AG09319 (cell line): ENCODE data around the gene CASTOR1.

Source experiments
- DNase-seq: peaks from one replicate; pipeline ENCODE4 v3.0.0-alpha.2; 2010; ENCODE audit warnings: low read depth; ENCODE audit errors: extremely low read depth
- TF ChIP-seq, protein P1 (sequence below): IDR thresholded peaks from 2 replicates; pipeline ENCODE4 v1.5.1; 2011; ENCODE audit warnings: low read depth, mild to moderate bottlenecking, inconsistent platforms, low read length, moderate library complexity

The CASTOR1 gene

GRCh38 chr22:30287648-30288418 is 1.5 kb downstream of the CASTOR1 start:
- TF ChIP-seq, protein P1, sequence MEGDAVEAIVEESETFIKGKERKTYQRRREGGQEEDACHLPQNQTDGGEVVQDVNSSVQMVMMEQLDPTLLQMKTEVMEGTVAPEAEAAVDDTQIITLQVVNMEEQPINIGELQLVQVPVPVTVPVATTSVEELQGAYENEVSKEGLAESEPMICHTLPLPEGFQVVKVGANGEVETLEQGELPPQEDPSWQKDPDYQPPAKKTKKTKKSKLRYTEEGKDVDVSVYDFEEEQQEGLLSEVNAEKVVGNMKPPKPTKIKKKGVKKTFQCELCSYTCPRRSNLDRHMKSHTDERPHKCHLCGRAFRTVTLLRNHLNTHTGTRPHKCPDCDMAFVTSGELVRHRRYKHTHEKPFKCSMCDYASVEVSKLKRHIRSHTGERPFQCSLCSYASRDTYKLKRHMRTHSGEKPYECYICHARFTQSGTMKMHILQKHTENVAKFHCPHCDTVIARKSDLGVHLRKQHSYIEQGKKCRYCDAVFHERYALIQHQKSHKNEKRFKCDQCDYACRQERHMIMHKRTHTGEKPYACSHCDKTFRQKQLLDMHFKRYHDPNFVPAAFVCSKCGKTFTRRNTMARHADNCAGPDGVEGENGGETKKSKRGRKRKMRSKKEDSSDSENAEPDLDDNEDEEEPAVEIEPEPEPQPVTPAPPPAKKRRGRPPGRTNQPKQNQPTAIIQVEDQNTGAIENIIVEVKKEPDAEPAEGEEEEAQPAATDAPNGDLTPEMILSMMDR, result peak; percentile 51
- DNase-seq, result peak; percentile 87

GRCh38 chr22:30286813-30287647 is 2.3 kb downstream of the CASTOR1 start:
- TF ChIP-seq, protein P1, result peak; percentile 81
- DNase-seq, result no peak

DNA sequence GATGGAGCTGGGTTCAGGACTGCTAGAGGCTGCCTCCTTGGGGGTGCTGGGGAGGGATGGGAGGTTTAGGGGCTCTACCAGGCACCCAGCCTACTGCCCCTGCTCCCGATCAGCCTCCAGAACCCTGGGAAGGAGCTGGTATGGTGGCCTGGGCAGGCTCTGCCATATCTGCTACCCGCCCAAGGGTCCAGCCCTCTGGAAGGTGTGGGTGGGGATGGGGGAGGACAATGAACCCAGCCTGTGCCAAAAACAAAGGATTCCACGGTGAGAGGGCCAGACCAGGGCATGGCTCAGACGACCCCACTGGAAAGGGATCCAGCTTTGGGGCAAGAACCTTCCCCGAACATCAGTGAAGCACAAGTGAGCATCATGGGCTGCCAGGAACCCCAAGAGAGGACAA is 3.0 kb downstream of the CASTOR1 start:
- DNase-seq, result no peak
- TF ChIP-seq, protein P1, result no peak

DNA sequence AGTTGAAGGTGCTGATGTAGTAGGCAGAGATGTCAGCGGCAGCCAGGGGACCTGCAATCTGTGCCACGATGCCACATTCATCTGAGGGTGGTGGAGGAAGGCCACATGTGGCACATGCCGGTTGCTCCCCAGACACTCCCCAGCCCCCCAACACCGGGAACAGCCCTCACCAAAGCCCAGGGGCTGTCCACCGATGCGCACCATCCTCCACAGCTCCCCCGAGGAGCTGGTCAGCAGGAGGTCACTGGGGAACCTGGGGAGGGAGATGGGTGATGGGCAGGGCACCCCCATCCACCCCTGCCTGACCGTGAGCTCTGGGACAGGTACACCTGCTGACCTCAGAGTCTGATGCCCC is 3.5 kb downstream of the CASTOR1 start:
- TF ChIP-seq, protein P1, result no peak
- no peak for DNase-seq

GRCh38 chr22:30285176-30285845 is 4.0 kb downstream of the CASTOR1 start:
- no peak for DNase-seq
- TF ChIP-seq, protein P1, result no peak

DNA sequence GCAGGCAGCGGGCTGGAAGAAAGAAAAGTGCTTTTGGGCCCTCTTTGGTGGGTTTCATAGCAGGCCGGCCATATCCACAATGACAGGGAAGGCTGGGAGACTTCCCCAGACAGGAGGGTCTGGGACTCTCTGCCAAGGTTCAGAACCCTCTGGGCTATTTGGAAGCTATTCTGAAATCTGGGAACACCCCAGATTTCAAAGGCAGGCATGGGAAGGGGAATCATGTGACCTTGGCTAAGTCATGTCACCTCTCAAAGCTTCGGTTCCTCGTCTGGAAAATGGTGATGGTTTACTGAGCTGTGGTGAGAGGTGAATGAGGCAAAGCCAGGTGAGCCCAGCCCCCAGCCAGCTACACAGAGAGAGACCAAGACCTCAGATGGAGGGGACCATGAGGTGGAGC is 4.6 kb downstream of the CASTOR1 start:
- no peak for DNase-seq
- TF ChIP-seq, protein P1, result no peak
